IMR-90 (cell line): ENCODE results near the gene PRAME. TPM values are rescaled to one million over a fixed set of nuclear protein-coding genes. Genes with fewer than 3 reads are reported as not detected.

Source experiments
- ATAC-seq: fragments of 200-7000 bp; cut with Tn5 transposase; 2 replicates; pipeline ENCODE4 v1.9.1; 2020; ENCODE audit warnings: low read depth, mild to moderate bottlenecking, moderate library complexity
- BruUV-seq: library from RNA; stranded (reverse); fragments of 400-500 nt; replicated peaks from 2 replicates; lab custom pipeline; 2021; lab: Mats Ljungman, UMichigan
- CTCF ChIA-PET: fragments of 300-600 bp; formaldehyde crosslinking; extraction: SDS; loops from one replicate; lab custom pipeline; 2021; ENCODE audit warnings: antibody characterized with exemption; lab: Yijun Ruan, JAX
- POLR2A ChIA-PET: fragments of 300-600 bp; sonication (Branson Sonifier 250); formaldehyde crosslinking; loops from one replicate; lab custom pipeline; 2022; ENCODE audit warnings: antibody characterized with exemption; ENCODE audit not compliant: unreplicated experiment; lab: Charles Lee
- DNase-seq: peaks from one replicate; pipeline ENCODE4 v3.0.0; 2013
- H2AFZ ChIP-seq: replicated peaks from 2 replicates; pipeline ENCODE3; 2013; ENCODE audit warnings: low read length, mild to moderate bottlenecking; ENCODE audit not compliant: poor library complexity
- H2AK5ac ChIP-seq: 2 replicates; pipeline ENCODE4 v1.6.1; 2013; ENCODE audit warnings: low read depth, low read length, inconsistent platforms
- H2AK9ac ChIP-seq: replicated peaks from 2 replicates; pipeline ENCODE3; 2013; ENCODE audit warnings: mild to moderate bottlenecking, low read depth, low read length, moderate library complexity; ENCODE audit not compliant: poor library complexity
- H2BK120ac ChIP-seq: 2 replicates; pipeline ENCODE4 v1.6.1; 2013; ENCODE audit warnings: low read depth, low read length, inconsistent platforms
- H2BK15ac ChIP-seq: 3 replicates; pipeline ENCODE4 v1.6.1; 2013; ENCODE audit warnings: low read depth, low read length, inconsistent platforms
- H2BK20ac ChIP-seq: 2 replicates; pipeline ENCODE4 v1.6.1; 2013; ENCODE audit warnings: low read depth, mild to moderate bottlenecking, inconsistent platforms, low read length, moderate library complexity
- H2BK5ac ChIP-seq: 2 replicates; pipeline ENCODE4 v1.6.1; 2013; ENCODE audit warnings: mild to moderate bottlenecking, low read depth, low read length, inconsistent platforms; ENCODE audit not compliant: poor library complexity, severe bottlenecking
- H3K14ac ChIP-seq: replicated peaks from 2 replicates; pipeline ENCODE4 v1.6.1; 2013; ENCODE audit warnings: low read depth, low read length, inconsistent platforms
- H3K18ac ChIP-seq: 2 replicates; pipeline ENCODE4 v1.6.1; 2013; ENCODE audit warnings: low read depth, low read length, control low read depth
- H3K23ac ChIP-seq: 2 replicates; pipeline ENCODE4 v1.6.1; 2013; ENCODE audit warnings: low read depth, low read length, inconsistent platforms
- H3K27ac ChIP-seq: 2 replicates; pipeline ENCODE4 v1.5.1; 2013; ENCODE audit warnings: mild to moderate bottlenecking, control low read depth, low read length; ENCODE audit not compliant: insufficient read depth
- H3K27me3 ChIP-seq: 2 replicates; pipeline ENCODE4 v1.6.1; 2013; ENCODE audit warnings: low read length; ENCODE audit not compliant: control insufficient read depth, insufficient read depth
- H3K36me3 ChIP-seq: 2 replicates; pipeline ENCODE4 v1.6.1; 2013; ENCODE audit warnings: low read length, mixed read lengths; ENCODE audit not compliant: control insufficient read depth, insufficient read depth
- H3K4ac ChIP-seq: 2 replicates; pipeline ENCODE4 v1.6.1; 2013; ENCODE audit warnings: low read depth, low read length, inconsistent platforms
- H3K4me1 ChIP-seq: 2 replicates; pipeline ENCODE4 v1.6.1; 2013; ENCODE audit warnings: low read length, mixed read lengths; ENCODE audit not compliant: control insufficient read depth, insufficient read depth
- H3K4me2 ChIP-seq: 2 replicates; pipeline ENCODE4 v1.6.1; 2013; ENCODE audit warnings: low read depth, mild to moderate bottlenecking, control low read depth, low read length, moderate library complexity
- H3K4me3 ChIP-seq: 2 replicates; pipeline ENCODE4 v1.5.1; 2013; ENCODE audit warnings: low read depth, mild to moderate bottlenecking, control low read depth, low read length, moderate library complexity; ENCODE audit not compliant: insufficient read depth
- H3K56ac ChIP-seq: 2 replicates; pipeline ENCODE4 v1.6.1; 2013; ENCODE audit warnings: low read length, inconsistent platforms; ENCODE audit not compliant: insufficient read depth; ENCODE audit errors: extremely low read depth
- H3K79me1 ChIP-seq, 2 experiments: 2 replicates each; pipeline ENCODE4 v1.6.1; 2013; ENCODE audit warnings: low read length in 2 of 2, inconsistent platforms in 1 of 2, low read depth in 1 of 2
- H3K9ac ChIP-seq: 2 replicates; pipeline ENCODE4 v1.6.1; 2013; ENCODE audit warnings: low read depth, low read length, control low read depth
- H3K9me1 ChIP-seq: 2 replicates; pipeline ENCODE4 v1.6.1; 2013; ENCODE audit warnings: low read length, inconsistent platforms; ENCODE audit not compliant: insufficient read depth
- H3K9me3 ChIP-seq: 2 replicates; pipeline ENCODE4 v1.6.1; 2013; ENCODE audit warnings: low read length; ENCODE audit not compliant: control insufficient read depth, insufficient read depth
- H4K20me1 ChIP-seq: 2 replicates; pipeline ENCODE4 v1.6.1; 2013; ENCODE audit warnings: low read length, inconsistent platforms; ENCODE audit not compliant: insufficient read depth
- H4K5ac ChIP-seq: 2 replicates; pipeline ENCODE4 v1.6.1; 2013; ENCODE audit warnings: mild to moderate bottlenecking, low read depth, low read length, control low read depth
- H4K8ac ChIP-seq, 2 experiments: 2 replicates each; pipeline ENCODE4 v1.6.1; 2013; ENCODE audit warnings: low read depth in 2 of 2, low read length in 2 of 2, control low read depth in 1 of 2, inconsistent platforms in 1 of 2
- H4K91ac ChIP-seq: 2 replicates; pipeline ENCODE4 v1.6.1; 2013; ENCODE audit warnings: low read depth, low read length, inconsistent platforms; ENCODE audit not compliant: insufficient read depth
- FOS ChIP-seq: fragments of 150-350 bp; IDR thresholded peaks from 2 replicates; pipeline ENCODE4 v1.6.1; 2016; ENCODE audit warnings: low read depth, low read length
- MXI1 ChIP-seq: IDR thresholded peaks from 2 replicates; pipeline ENCODE4 v1.6.1; 2012; ENCODE audit warnings: low read depth, mild to moderate bottlenecking, low read length, moderate library complexity, borderline replicate concordance
- POLR2A ChIP-seq: IDR thresholded peaks from 2 replicates; pipeline ENCODE4 v1.6.1; 2012; ENCODE audit warnings: mild to moderate bottlenecking, low read depth, low read length
- WGBS, 2 experiments: methylation state at CpG; one replicate each; pipeline versions ENCODE4 v1.1.5 to v1.1.7; 2013; ENCODE audit warnings: missing lambda C conversion rate in 2 of 2; ENCODE audit not compliant: insufficient read length in 1 of 2; ENCODE audit errors: extremely low coverage in 2 of 2; 5-methylcytosine and 5-hydroxymethylcytosine counted together
- dilution Hi-C: fragments of 300-500 bp; cut with HindIII; formaldehyde crosslinking; loops from one replicate; pipeline ENCODE4 v1.14.3; 2018; ENCODE audit warnings: low sequenced_read_pairs; ENCODE audit not compliant: unreplicated experiment
- in situ Hi-C: fragments of 300-500 bp; cut with MboI; formaldehyde crosslinking; loops from 3 replicates; pipeline ENCODE4 v1.14.3; 2019; ENCODE audit warnings: low sequenced_read_pairs, inconsistent platforms, mixed read lengths
- intact Hi-C: fragments of 100-400 bp; cut with micrococcal nuclease; formaldehyde crosslinking; loops from 2 replicates; pipeline ENCODE4 v1.10.0; 2022
- polyA plus RNA-seq, 3 experiments: library from polyadenylated mRNA; depleted of rRNA; stranded (reverse); fragments of >200 nt; gene quantifications; 2 replicates each; pipeline ENCODE4 v1.2.3, GENCODE V29; 2012; ENCODE audit warnings: low replicate concordance in 1 of 3
- total RNA-seq: library from RNA; depleted of rRNA; stranded (reverse); fragments of >200 nt; gene quantifications from 2 replicates; pipeline ENCODE4 v1.2.3, GENCODE V29; 2012

The PRAME gene
- total and polyA plus RNA-seq, 2 of the 4 experiments (the other 2 are of a cell fraction): not detected

DNA sequence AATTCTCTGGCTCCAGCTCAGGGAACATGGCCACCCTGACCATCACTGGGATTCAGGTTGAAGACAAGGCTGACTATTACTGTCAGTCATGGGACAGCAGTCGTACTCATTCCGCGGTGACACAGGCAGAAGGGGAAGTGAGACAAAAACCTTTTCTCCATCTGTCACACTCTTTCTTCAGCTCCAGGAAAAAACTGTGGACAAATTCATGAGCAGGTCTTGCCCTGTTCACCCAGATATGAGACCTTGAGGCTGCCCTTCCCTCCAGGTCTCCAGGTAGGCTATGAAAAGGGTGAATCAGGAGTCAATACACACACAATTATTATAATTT, 46.0 kb upstream of the PRAME start:
- no peaks in the 10 kb centered on the region for H3K36me3 ChIP-seq
- no peak overlapping the region for H2AFZ ChIP-seq
- WGBS, 2 experiments: 70% methylated on average over 2 of the region's 3 CpGs; no CpG with 5 or more reads in 1 of the 2 experiments
- H3K4me3 ChIP-seq: no peak overlapping the region
- DNase-seq (no peak), ATAC-seq (no peak)
- H3K9ac ChIP-seq: no peak overlapping the region
- H3K23ac ChIP-seq: no peak overlapping the region
- no peak overlapping the region for H2BK15ac ChIP-seq
- no peak overlapping the region for H3K14ac ChIP-seq
- ChIA-PET POLR2A (no interaction called here), CTCF (interaction anchor here (1.2 kb wide), 1 partner anchor 14 kb away, joined by 5 read pairs; no protein-coding TSS in a partner anchor)
- no peaks in the 10 kb centered on the region for H3K9me1 ChIP-seq
- H2AK9ac ChIP-seq: no peak overlapping the region
- no peak overlapping the region for H3K56ac ChIP-seq
- H4K91ac ChIP-seq: no peak overlapping the region
- H2AK5ac ChIP-seq: no peak overlapping the region
- H4K20me1 ChIP-seq: no peaks in the 10 kb centered on the region
- dilution Hi-C loops: no loop called here
- intact Hi-C loops: no loop called here
- H3K9me3 ChIP-seq: no peaks in the 10 kb centered on the region
- in situ Hi-C loops: no loop called here
- H4K8ac ChIP-seq: no peak overlapping the region
- H3K4me2 ChIP-seq: no peak overlapping the region
- no peak for TF ChIP-seq MXI1
- TF ChIP-seq FOS: no peak
- TF ChIP-seq POLR2A: no peak
- no TSS peak for BruUV-seq
- peaks cover 10% of the 10 kb centered on the region for H3K27me3 ChIP-seq
- no peaks in the 10 kb centered on the region for H3K4me1 ChIP-seq
- no peak overlapping the region for H3K27ac ChIP-seq
- H2BK5ac ChIP-seq: no peak overlapping the region
- no peak overlapping the region for H2BK120ac ChIP-seq
- H3K18ac ChIP-seq: no peak overlapping the region
- H2BK20ac ChIP-seq: no peak overlapping the region
- no peak overlapping the region for H3K4ac ChIP-seq
- no peaks in the 10 kb centered on the region for H3K79me1 ChIP-seq
- H4K5ac ChIP-seq: no peak overlapping the region
